HUES6 (cell line): Measurements from ENCODE around the gene GREM2.

ENCODE experiments used
- H3K27ac ChIP-seq: 2 replicates; pipeline ENCODE4 v1.7.0; 2013; ENCODE audit warnings: low read depth, mild to moderate bottlenecking, low read length, inconsistent platforms
- H3K27me3 ChIP-seq: 2 replicates; pipeline ENCODE4 v1.6.1; 2013; ENCODE audit warnings: low read length; ENCODE audit not compliant: control insufficient read depth, insufficient read depth
- H3K36me3 ChIP-seq: 2 replicates; pipeline ENCODE4 v1.6.1; 2013; ENCODE audit warnings: low read length; ENCODE audit not compliant: control insufficient read depth, insufficient read depth
- H3K4me1 ChIP-seq: 2 replicates; pipeline ENCODE4 v1.6.1; 2013; ENCODE audit warnings: low read length; ENCODE audit not compliant: control insufficient read depth, insufficient read depth
- H3K4me3 ChIP-seq: 2 replicates; pipeline ENCODE4 v1.5.1; 2013; ENCODE audit warnings: low read depth, low read length
- H3K9ac ChIP-seq: one replicate; pipeline ENCODE4 v1.6.1; 2013; ENCODE audit warnings: mild to moderate bottlenecking, low read length
- H3K9me3 ChIP-seq: 2 replicates; pipeline ENCODE4 v1.6.1; 2013; ENCODE audit warnings: low read depth, low read length; ENCODE audit not compliant: control insufficient read depth, insufficient read depth

Gene GREM2

GRCh38 chr1:240591078-240591477, 20.9 kb downstream of the GREM2 start:
- H3K27ac ChIP-seq: no peak overlapping the region
- no peaks in the 10 kb centered on the region for H3K27me3 ChIP-seq
- no peaks in the 10 kb centered on the region for H3K36me3 ChIP-seq
- H3K9me3 ChIP-seq: no peaks in the 10 kb centered on the region
- no peak overlapping the region for H3K4me3 ChIP-seq
- H3K4me1 ChIP-seq: no peaks in the 10 kb centered on the region
- no peak overlapping the region for H3K9ac ChIP-seq

GRCh38 chr1:240589585-240590110, 22.3 kb downstream of the GREM2 start:
- no peaks in the 10 kb centered on the region for H3K27me3 ChIP-seq
- H3K4me3 ChIP-seq: no peak overlapping the region
- no peak overlapping the region for H3K9ac ChIP-seq
- no peaks in the 10 kb centered on the region for H3K4me1 ChIP-seq
- H3K36me3 ChIP-seq: no peaks in the 10 kb centered on the region
- no peak overlapping the region for H3K27ac ChIP-seq
- no peaks in the 10 kb centered on the region for H3K9me3 ChIP-seq

DNA sequence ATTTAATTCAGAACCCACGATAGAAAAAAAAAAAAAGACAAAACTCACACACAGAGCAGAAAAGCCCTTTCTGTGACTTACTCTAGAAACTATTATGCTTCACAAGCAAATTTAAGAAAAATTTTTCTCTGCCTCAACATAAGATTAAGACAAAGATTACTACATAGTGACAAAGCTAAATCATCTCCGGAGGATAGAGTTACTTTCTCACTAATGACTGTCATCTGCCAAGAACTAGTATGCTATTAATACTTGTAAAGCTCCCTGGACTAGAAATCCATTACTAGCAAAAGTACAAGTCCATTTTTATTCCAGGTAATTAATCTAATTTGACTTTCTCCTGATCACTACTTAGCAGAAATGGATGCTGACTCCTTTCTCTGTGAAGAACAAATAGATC, 25.9 kb downstream of the GREM2 start:
- Histone ChIP-seq H3K27ac (no peak overlapping the region), H3K9ac (no peak overlapping the region), H3K36me3 (no peaks in the 10 kb centered on the region)

DNA sequence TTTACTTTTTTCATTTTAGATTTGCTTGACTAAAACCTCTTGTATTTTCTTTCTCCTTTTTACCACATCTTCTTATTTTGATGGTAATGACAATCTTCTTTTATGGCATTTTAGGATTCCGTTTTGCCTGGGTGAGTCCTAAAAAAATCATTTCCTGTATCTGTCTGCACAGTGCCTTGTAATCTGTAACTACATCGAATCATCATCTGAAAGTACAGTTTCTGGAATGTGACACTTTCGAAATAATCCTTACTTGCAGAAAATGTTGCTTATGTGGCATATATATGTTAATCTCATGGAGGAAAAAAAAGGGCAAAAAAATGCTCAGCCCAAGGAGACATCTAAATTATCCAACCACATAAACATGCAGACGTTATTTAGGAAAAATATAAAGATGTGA, 29.0 kb downstream of the GREM2 start:
- Histone ChIP-seq H3K27ac (no peak overlapping the region), H3K9me3 (no peaks in the 10 kb centered on the region), H3K27me3 (no peaks in the 10 kb centered on the region), H3K4me3 (no peak overlapping the region), H3K36me3 (no peaks in the 10 kb centered on the region), H3K4me1 (no peaks in the 10 kb centered on the region), H3K9ac (no peak overlapping the region)

More for the DNA sequence above, 25.9 kb downstream of the GREM2 start:
- no peaks in the 10 kb centered on the region for H3K9me3 ChIP-seq
- H3K4me3 ChIP-seq: no peak overlapping the region
- H3K4me1 ChIP-seq: no peaks in the 10 kb centered on the region
- no peaks in the 10 kb centered on the region for H3K27me3 ChIP-seq

GRCh38 chr1:240579511-240579910, 32.4 kb downstream of the GREM2 start:
- H3K36me3 ChIP-seq: no peaks in the 10 kb centered on the region
- no peaks in the 10 kb centered on the region for H3K9me3 ChIP-seq
- H3K4me3 ChIP-seq: no peak overlapping the region
- no peak overlapping the region for H3K27ac ChIP-seq
- no peaks in the 10 kb centered on the region for H3K27me3 ChIP-seq
- H3K4me1 ChIP-seq: peaks cover 6% of the 10 kb centered on the region; the same call in 1 of the 2 replicates
- no peak overlapping the region for H3K9ac ChIP-seq

GRCh38 chr1:240577095-240577494, 34.9 kb downstream of the GREM2 start:
- Histone ChIP-seq H3K36me3 (no peaks in the 10 kb centered on the region), H3K4me3 (no peak overlapping the region), H3K27ac (no peak overlapping the region), H3K27me3 (no peaks in the 10 kb centered on the region), H3K4me1 (peaks cover 6% of the 10 kb centered on the region; the same call in 1 of the 2 replicates), H3K9me3 (no peaks in the 10 kb centered on the region), H3K9ac (no peak overlapping the region)

DNA sequence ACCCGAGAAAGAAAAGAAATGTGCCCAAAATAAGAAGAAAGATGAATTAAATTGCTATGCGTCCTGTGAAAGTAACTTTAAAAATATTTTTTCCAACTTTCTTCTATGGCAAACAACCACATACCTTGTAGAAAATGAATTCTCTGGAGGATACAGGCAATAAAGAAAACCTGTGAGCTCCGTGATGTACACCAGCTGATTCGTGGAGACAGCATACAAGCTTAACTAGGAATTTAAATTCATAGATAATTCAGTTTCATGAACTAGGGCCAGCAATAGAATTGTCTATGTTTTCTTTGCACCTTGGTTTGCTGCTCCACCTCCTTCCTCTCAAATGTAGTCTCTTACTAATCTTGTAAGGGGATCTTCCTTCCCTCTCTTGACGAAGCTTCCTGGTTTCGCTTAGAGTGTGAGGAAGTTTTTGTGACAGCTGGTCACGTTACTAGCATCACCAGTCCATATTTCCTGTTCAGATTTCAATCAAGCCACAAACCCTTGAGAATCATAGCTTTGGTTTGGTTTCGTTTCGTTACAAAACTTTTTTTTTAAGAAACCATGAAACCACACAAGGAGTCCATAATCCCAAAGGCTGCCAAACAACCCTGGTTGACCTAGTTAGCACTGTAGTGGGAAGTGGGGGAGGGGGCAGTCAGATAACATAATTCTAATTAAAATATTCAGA, 35.8 kb downstream of the GREM2 start:
- Histone ChIP-seq H3K9me3 (no peaks in the 10 kb centered on the region), H3K9ac (no peak overlapping the region), H3K27ac (no peak overlapping the region), H3K27me3 (no peaks in the 10 kb centered on the region), H3K4me1 (peaks cover 6% of the 10 kb centered on the region; the same call in 1 of the 2 replicates), H3K4me3 (no peak overlapping the region), H3K36me3 (no peaks in the 10 kb centered on the region)

DNA sequence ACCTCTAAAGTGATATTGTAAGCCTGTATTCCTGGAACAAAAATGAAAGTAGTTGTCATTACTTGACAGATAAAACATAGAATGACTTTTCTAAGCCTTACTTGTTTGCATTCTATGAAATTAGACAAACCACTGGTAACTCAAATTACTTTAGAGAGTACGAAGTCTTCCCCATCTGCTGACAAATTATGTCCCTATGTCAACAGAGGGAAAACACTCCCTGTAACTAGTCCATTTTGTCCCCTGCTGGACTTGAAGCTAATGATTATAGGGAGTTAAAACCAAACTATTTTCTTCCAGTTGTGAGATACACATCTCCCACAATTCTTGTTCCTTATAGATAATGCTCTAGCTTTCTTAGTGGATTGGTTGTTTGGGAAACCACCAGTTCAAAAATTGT, 39.6 kb downstream of the GREM2 start:
- H3K36me3 ChIP-seq: no peaks in the 10 kb centered on the region

GRCh38 chr1:240571782-240572181, 40.2 kb downstream of the GREM2 start:
- Histone ChIP-seq H3K4me1 (peaks cover 6% of the 10 kb centered on the region; the same call in 1 of the 2 replicates), H3K9me3 (no peaks in the 10 kb centered on the region), H3K27ac (no peak overlapping the region), H3K27me3 (no peaks in the 10 kb centered on the region), H3K36me3 (no peaks in the 10 kb centered on the region), H3K9ac (no peak overlapping the region), H3K4me3 (no peak overlapping the region)

More for the DNA sequence above, 39.6 kb downstream of the GREM2 start:
- Histone ChIP-seq H3K27me3 (no peaks in the 10 kb centered on the region), H3K4me3 (no peak overlapping the region), H3K9ac (no peak overlapping the region), H3K9me3 (no peaks in the 10 kb centered on the region), H3K4me1 (peaks cover 6% of the 10 kb centered on the region; the same call in 1 of the 2 replicates), H3K27ac (no peak overlapping the region)

DNA sequence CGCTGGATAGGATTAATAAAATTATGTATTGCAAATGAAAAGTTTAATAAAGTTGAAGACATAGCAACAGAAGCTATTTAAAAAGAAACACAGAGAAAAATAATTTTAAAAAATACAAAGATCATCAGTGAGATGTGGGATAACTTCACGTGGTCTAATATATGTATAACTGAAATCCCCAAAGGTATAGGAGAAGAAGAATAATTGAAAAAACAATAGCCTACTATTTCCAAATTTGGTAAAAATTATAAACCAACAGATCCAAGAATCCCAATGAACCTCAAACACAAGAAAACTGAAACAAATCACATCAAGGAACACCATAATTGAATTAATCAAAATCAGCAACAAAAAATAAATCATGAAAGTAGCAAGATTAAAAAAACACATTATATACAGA, 44.9 kb downstream of the GREM2 start:
- H3K36me3 ChIP-seq: no peaks in the 10 kb centered on the region
- H3K9ac ChIP-seq: no peak overlapping the region
- H3K27ac ChIP-seq: no peak overlapping the region
- no peaks in the 10 kb centered on the region for H3K27me3 ChIP-seq
- no peaks in the 10 kb centered on the region for H3K4me1 ChIP-seq
- H3K4me3 ChIP-seq: no peak overlapping the region
- no peaks in the 10 kb centered on the region for H3K9me3 ChIP-seq

DNA sequence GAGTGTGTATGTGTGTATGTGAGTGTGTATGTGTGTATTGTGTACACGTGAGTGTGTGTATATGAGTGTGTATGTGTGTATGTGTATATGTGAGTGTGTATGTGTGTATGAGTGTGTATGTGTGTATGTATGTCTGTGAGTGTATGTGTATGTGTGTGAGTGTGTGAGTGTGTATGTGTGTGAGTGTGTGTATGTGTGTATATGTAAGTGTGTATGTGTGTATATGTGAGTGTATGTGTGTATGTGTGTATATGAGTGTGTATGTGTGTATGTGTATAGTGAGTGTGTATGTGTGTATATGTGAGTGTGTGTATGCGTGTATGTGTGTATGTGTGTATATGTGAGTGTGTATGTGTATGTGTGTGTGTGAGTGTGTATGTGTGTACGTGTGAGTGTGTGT, 49.2 kb downstream of the GREM2 start:
- no peaks in the 10 kb centered on the region for H3K9me3 ChIP-seq
- H3K27me3 ChIP-seq: no peaks in the 10 kb centered on the region
- H3K36me3 ChIP-seq: no peaks in the 10 kb centered on the region
- no peak overlapping the region for H3K27ac ChIP-seq
- no peak overlapping the region for H3K9ac ChIP-seq
- H3K4me1 ChIP-seq: no peaks in the 10 kb centered on the region
- no peak overlapping the region for H3K4me3 ChIP-seq
